GM08714 (cell line): ENCODE measurements around the gene KCNIP2.

Experiments used
- H3K4me3 ChIP-seq: fragments of 200-500 bp; sonication (Bioruptor generic); 2 replicates; pipeline ENCODE4 v1.5.1; 2014; ENCODE audit warnings: mild to moderate bottlenecking, low read length, inconsistent platforms
- ZNF274 ChIP-seq: IDR thresholded peaks from 2 replicates; pipeline ENCODE4 v1.6.1; 2012; ENCODE audit warnings: mild to moderate bottlenecking, low read depth, low read length

The KCNIP2 gene

GRCh38 chr10:101843032-101844021 is at the start of gene KCNIP2:
TSS of gene KCNIP2 (minus strand) at chr10:101843800. CDS start at chr10:101843568, 232 bp downstream.
- no peak within 1 kb of the TSS for H3K4me3 ChIP-seq
- TF ChIP-seq ZNF274, result no peak

- TF ChIP-seq ZNF274, result no peak
Measured at GRCh38 chr10:101892782-101893391, 49.3 kb upstream of the KCNIP2 start.

GRCh38 chr10:101889256-101890210 is 45.9 kb upstream of the KCNIP2 start:
- peak overlapping the region; percentile 39 for H3K4me3 ChIP-seq
- TF ChIP-seq ZNF274, result no peak

More at GRCh38 chr10:101892782-101893391, 49.3 kb upstream of the KCNIP2 start:
- no peak overlapping the region for H3K4me3 ChIP-seq

GRCh38 chr10:101888251-101888949 is 44.8 kb upstream of the KCNIP2 start:
- no peak for TF ChIP-seq ZNF274
- 0 out of 2 replicates have a peak overlapping the region, but pooled peaks have one; percentile 14 for H3K4me3 ChIP-seq

- no peak overlapping the region for H3K4me3 ChIP-seq
- no peak for TF ChIP-seq ZNF274
Measured at GRCh38 chr10:101887775-101888174, 44.2 kb upstream of the KCNIP2 start.

GRCh38 chr10:101886521-101887312 is 43.1 kb upstream of the KCNIP2 start:
- H3K4me3 ChIP-seq, result no peak overlapping the region
- no peak for TF ChIP-seq ZNF274

GRCh38 chr10:101881036-101881774 is 37.6 kb upstream of the KCNIP2 start:
- no peak for TF ChIP-seq ZNF274
- no peak overlapping the region for H3K4me3 ChIP-seq

- no peak overlapping the region for H3K4me3 ChIP-seq
Measured at GRCh38 chr10:101880232-101880573, 36.6 kb upstream of the KCNIP2 start.

GRCh38 chr10:101879456-101880231 is 36.0 kb upstream of the KCNIP2 start:
- no peak overlapping the region for H3K4me3 ChIP-seq
- TF ChIP-seq ZNF274, result no peak

More at GRCh38 chr10:101880232-101880573, 36.6 kb upstream of the KCNIP2 start:
- no peak for TF ChIP-seq ZNF274

GRCh38 chr10:101878869-101879268 is 35.3 kb upstream of the KCNIP2 start:
- no peak for TF ChIP-seq ZNF274
- H3K4me3 ChIP-seq, result no peak overlapping the region

- TF ChIP-seq ZNF274, result no peak
- no peak overlapping the region for H3K4me3 ChIP-seq
Measured at GRCh38 chr10:101875068-101875688, 31.6 kb upstream of the KCNIP2 start.

GRCh38 chr10:101874252-101874651 is 30.7 kb upstream of the KCNIP2 start:
- TF ChIP-seq ZNF274, result no peak
- no peak overlapping the region for H3K4me3 ChIP-seq
